Vein endothelial cell (primary cell): ENCODE measurements around the gene ARL15. TPM values are rescaled to one million over a fixed set of nuclear protein-coding genes. Genes with fewer than 3 reads are reported as not detected.

Experiments
- small RNA-seq: library from RNA; depleted of rRNA; stranded (forward); fragments of <200 nt; gene quantifications from one replicate; pipeline ENCODE3, GENCODE V24; 2012
- total RNA-seq: library from RNA; depleted of rRNA; stranded (reverse); fragments of >200 nt; gene quantifications from 2 replicates; pipeline ENCODE4 v1.2.3, GENCODE V29; 2012

Gene ARL15
- 49.2 and 51.0 TPM in 2 replicates for total RNA-seq

DNA sequence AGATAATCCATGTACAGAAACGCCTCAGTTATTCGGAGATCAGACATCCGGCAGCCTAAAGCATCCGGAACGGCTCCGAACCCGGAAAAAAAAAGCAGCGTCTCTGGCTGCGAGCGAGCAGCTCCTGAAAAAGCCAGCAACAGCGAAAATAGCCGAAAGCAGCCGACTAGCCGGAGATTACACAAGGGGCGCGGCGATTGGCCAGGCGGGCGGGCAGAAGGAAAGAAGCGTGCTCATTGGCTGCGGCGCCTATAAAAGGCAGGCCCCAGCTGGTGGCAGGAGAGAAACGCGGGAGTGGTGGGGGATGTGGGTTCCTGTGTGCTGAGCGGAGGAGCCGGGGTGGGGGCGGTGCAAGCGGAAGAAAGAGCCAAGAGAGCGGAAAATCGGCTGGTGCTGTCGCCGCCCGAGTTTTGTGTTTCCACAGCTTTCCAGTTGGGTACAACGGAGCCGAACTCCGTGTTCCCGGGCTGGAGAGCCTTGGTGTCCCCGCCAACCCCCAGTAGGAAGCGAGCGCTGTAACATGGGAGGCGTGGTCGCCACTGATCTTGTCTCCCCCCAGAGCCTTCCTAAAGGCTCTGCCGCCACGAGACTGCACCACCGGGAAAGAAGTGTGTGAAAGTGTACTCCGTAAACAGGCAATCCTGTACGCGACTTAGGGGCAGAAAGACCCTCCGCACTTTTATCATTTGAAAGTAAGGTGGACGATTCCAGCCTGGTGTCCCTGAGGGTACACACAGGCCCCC is at the start of gene ARL15:
ARL15 (minus strand) TSS at position 141 of the 743 bp plus-strand sequence.

Small RNA genes lying within 50 kb of the gene (small RNA-seq; reads per million reads assigned to genes)
- gene AC008873.1 (not detected), gene MIR4459 (not detected), gene MIR581 (0.37 reads per million, percentile 18 among the genes with 10 or more reads in this experiment), gene RNU6-272P (not detected)

Other genes starting within 250 kb of the ARL15 start
- not detected in 2 replicates for gene HSPB3, start 145.1 kb upstream of the ARL15 start, total RNA-seq
- 18.8 and 22.5 TPM in 2 replicates for gene SNX18, start 207.2 kb upstream of the ARL15 start, total RNA-seq